A549 (cell line): ENCODE data around the gene UQCR11. TPM values are rescaled to one million over a fixed set of nuclear protein-coding genes. Genes with fewer than 3 reads are reported as not detected.
A peak's percentile ranks its signal among the peaks of the same experiment; 100 is the strongest.

Source experiments
- ATAC-seq, 2 experiments: fragments of 200-7000 bp in 1 of 2; fragments of >200 bp in 1 of 2; cut with Nextera tagmentation in 1 of 2; cut with Tn5 transposase in 1 of 2; 3 replicates each; pipeline versions ENCODE4 v1.8.0 to v1.9.1; 2018 to 2020; ENCODE audit warnings: mild to moderate bottlenecking in 1 of 2, moderate library complexity in 1 of 2
- CTCF ChIA-PET: fragments of 300-600 bp; sonication (Branson Sonifier 250); formaldehyde crosslinking; extraction: SDS; loops from one replicate; lab custom pipeline; 2021; ENCODE audit warnings: antibody characterized with exemption, inconsistent platforms; lab: Yijun Ruan, JAX
- POLR2A ChIA-PET: fragments of 350-600 bp; formaldehyde crosslinking; extraction: SDS; loops from one replicate; lab custom pipeline; 2021; ENCODE audit warnings: antibody characterized with exemption, inconsistent platforms; lab: Yijun Ruan, JAX
- DNase-seq, 2 experiments: peaks; one replicate each; pipeline versions ENCODE4 v3.0.0 to v3.0.0-alpha.2; 2011 to 2016; ENCODE audit warnings: low read depth in 1 of 2, low spot score in 1 of 2
- FAIRE-seq: peaks from 2 replicates; lab custom pipeline; 2011; peaks lifted over from hg19 to GRCh38; lab: Jason Lieb, UNC
- H3K27ac ChIP-seq, 2 experiments: fragments of >200 bp; sonication (Bioruptor Twin); formaldehyde crosslinking; 3 replicates each; pipeline ENCODE4 v1.5.1; 2016 to 2017
- H3K4me1 ChIP-seq: fragments of >200 bp; sonication (Bioruptor Twin); formaldehyde crosslinking; 3 replicates; pipeline ENCODE4 v1.6.1; 2016
- H3K4me2 ChIP-seq: fragments of >200 bp; sonication (Bioruptor Twin); formaldehyde crosslinking; 3 replicates; pipeline ENCODE4 v1.6.1; 2016
- H3K4me3 ChIP-seq: fragments of >200 bp; sonication (Bioruptor Twin); formaldehyde crosslinking; 3 replicates; pipeline ENCODE4 v1.5.1; 2016
- H3K9me3 ChIP-seq: fragments of >200 bp; sonication (Bioruptor Twin); formaldehyde crosslinking; 3 replicates; pipeline ENCODE4 v1.6.1; 2016
- CBX8 ChIP-seq: fragments of 200-600 bp; sonication (generic); IDR thresholded peaks from 2 replicates; pipeline ENCODE4 v1.6.1; 2016
- CEBPB ChIP-seq, 2 experiments: fragments of >200 bp in 1 of 2; sonication (Bioruptor Twin) in 1 of 2; formaldehyde crosslinking in 1 of 2; IDR thresholded peaks; 2 replicates each; pipeline ENCODE4 v1.6.1; 2012 to 2016
- EHF ChIP-seq: fragments of 250-450 bp; sonication (Bioruptor Pico); IDR thresholded peaks from 2 replicates; pipeline ENCODE4 v1.5.0; 2020; ENCODE audit warnings: mild to moderate bottlenecking
- EHMT2 ChIP-seq: fragments of 200-600 bp; sonication (generic); IDR thresholded peaks from 2 replicates; pipeline ENCODE4 v1.6.1; 2016; ENCODE audit warnings: antibody characterized with exemption, low read depth, mild to moderate bottlenecking, moderate library complexity
- ESRRA ChIP-seq: fragments of 150-350 bp; IDR thresholded peaks from 2 replicates; pipeline ENCODE4 v1.6.1; 2014; ENCODE audit warnings: mild to moderate bottlenecking, low read length, borderline replicate concordance
- FOXS1 ChIP-seq: fragments of 250-450 bp; sonication (Bioruptor Pico); IDR thresholded peaks from 2 replicates; pipeline ENCODE4 v1.5.0; 2020; ENCODE audit warnings: mild to moderate bottlenecking, moderate library complexity
- HEYL ChIP-seq: fragments of 250-450 bp; sonication (Bioruptor Pico); IDR thresholded peaks from 2 replicates; pipeline ENCODE4 v1.8.0; 2021; ENCODE audit warnings: mild to moderate bottlenecking, moderate library complexity
- HOXB13 ChIP-seq: fragments of 250-450 bp; sonication (Bioruptor Pico); IDR thresholded peaks from 2 replicates; pipeline ENCODE4 v1.5.0; 2020; ENCODE audit warnings: low read depth, mild to moderate bottlenecking, moderate library complexity
- HOXB5 ChIP-seq: fragments of 250-450 bp; sonication (Bioruptor Pico); IDR thresholded peaks from 2 replicates; pipeline ENCODE4 v1.5.0; 2020; ENCODE audit warnings: mild to moderate bottlenecking, moderate library complexity
- JUNB ChIP-seq: fragments of >200 bp; sonication (Bioruptor Twin); formaldehyde crosslinking; IDR thresholded peaks from 2 replicates; pipeline ENCODE4 v1.6.1; 2016
- KDM5A ChIP-seq: fragments of 200-600 bp; sonication (generic); IDR thresholded peaks from 2 replicates; pipeline ENCODE4 v1.6.1; 2016; ENCODE audit warnings: antibody characterized with exemption, mild to moderate bottlenecking
- PHF8 ChIP-seq: fragments of 200-600 bp; sonication (generic); IDR thresholded peaks from 2 replicates; pipeline ENCODE4 v1.6.1; 2016; ENCODE audit warnings: low read depth, mild to moderate bottlenecking, antibody characterized with exemption, moderate library complexity, borderline replicate concordance
- RAD21 ChIP-seq, 2 experiments: fragments of >200 bp in 1 of 2; sonication (Bioruptor Twin) in 1 of 2; formaldehyde crosslinking in 1 of 2; IDR thresholded peaks in 1 of 2; conservative IDR thresholded peaks in 1 of 2; 2 replicates in 1 of 2; 3 replicates in 1 of 2; pipeline ENCODE4 v1.6.1; 2012 to 2018; ENCODE audit warnings: inconsistent platforms in 1 of 2
- RARB ChIP-seq: fragments of 250-450 bp; sonication (Bioruptor Pico); IDR thresholded peaks from 2 replicates; pipeline ENCODE4 v1.8.0; 2021; ENCODE audit warnings: mild to moderate bottlenecking, moderate library complexity
- SMC3 ChIP-seq: fragments of >200 bp; sonication (Bioruptor Twin); formaldehyde crosslinking; IDR thresholded peaks from 3 replicates; pipeline ENCODE4 v1.6.1; 2018; ENCODE audit warnings: inconsistent platforms
- ZC3H11A ChIP-seq: fragments of 450-650 bp; IDR thresholded peaks from 2 replicates; pipeline ENCODE4 v1.6.1; 2014; ENCODE audit warnings: antibody characterized with exemption, mild to moderate bottlenecking
- WGBS: methylation state at CpG from one replicate; pipeline ENCODE4 v1.1.6; 2017; ENCODE audit errors: missing lambda C conversion rate; 5-methylcytosine and 5-hydroxymethylcytosine counted together
- polyA plus RNA-seq, 4 experiments: library from polyadenylated mRNA; depleted of rRNA in 3 of 4; stranded (reverse); fragments of >200 nt; fragmentation: RNase III in 1 of 4; extraction: RNeasy Plus Mini Kit Qiagen cat#74134 plus additional on column Dnase treatment in 1 of 4; gene quantifications; 2 replicates in 3 of 4; 3 replicates in 1 of 4; pipeline ENCODE4 v1.2.3, GENCODE V29; 2011 to 2017
- TF ChIP-seq, protein P1 (sequence below): IDR thresholded peaks from 2 replicates; pipeline ENCODE4 v1.6.1; 2012
- TF ChIP-seq, protein P2 (sequence below): fragments of 200-600 bp; sonication (generic); IDR thresholded peaks from 2 replicates; pipeline ENCODE4 v1.6.1; 2016; ENCODE audit warnings: antibody characterized with exemption, mild to moderate bottlenecking, moderate library complexity
- TF ChIP-seq, protein P3 (sequence below): fragments of >200 bp; sonication (Bioruptor Twin); formaldehyde crosslinking; IDR thresholded peaks from 3 replicates; pipeline ENCODE4 v1.5.1; 2016
- TF ChIP-seq, protein P4 (sequence below): fragments of 150-350 bp; IDR thresholded peaks from 2 replicates; pipeline ENCODE4 v1.6.1; 2014; ENCODE audit warnings: low read depth, mild to moderate bottlenecking, low read length

The UQCR11 gene
- polyA plus RNA-seq, 2 of the 4 experiments (the other 2 are of a cell fraction): 111 to 152 TPM

DNA sequence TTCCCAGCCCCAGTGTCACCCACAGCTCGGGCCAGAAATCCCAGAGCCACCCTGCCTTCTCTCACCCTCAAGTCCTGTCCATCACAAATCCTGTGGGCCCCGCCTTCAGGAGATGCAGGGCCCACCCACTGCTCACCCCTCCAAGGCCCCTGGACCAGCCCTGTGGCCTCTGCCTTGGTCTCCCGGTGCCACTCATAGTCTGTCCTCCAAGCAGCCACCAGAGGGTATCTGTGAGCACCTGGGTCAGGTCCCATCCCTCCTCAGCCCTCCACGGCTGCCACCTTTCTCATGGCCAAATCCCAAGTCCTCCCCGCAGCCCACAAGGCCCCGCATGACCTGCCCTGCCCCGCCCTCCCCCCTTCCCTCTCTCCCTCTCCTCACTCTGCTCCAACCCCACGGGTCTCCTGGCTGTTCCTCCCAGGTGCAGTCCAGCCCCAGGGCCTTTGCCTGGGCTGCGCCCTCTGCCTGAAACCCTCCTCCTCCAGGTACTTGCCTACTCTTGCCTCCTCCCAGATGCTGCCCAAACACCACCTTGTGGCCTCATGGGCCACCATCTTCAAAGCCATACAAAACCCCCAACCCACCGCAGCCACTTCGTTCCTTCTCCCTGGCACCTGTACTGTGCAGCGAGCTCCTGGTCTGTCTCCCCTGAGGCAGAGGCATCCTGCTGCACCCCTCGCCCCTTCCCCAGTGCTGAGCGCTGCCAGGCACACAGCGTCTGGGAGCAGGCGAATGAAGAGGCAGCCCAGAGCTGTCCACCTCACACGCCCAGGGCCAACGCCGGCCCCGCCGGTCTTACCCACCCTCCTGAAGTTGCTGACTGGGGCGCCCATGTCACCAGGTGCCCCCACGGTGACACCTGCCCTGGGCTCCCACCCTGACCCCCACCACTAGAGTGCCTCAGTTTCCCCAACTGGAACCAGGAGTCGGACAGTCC lies 13.2 kb upstream of the UQCR11 start:
- POLR2A ChIA-PET: no interaction called here
- 70% methylated on average over 11 of the region's 24 CpGs for WGBS
- no peak for FAIRE-seq

DNA sequence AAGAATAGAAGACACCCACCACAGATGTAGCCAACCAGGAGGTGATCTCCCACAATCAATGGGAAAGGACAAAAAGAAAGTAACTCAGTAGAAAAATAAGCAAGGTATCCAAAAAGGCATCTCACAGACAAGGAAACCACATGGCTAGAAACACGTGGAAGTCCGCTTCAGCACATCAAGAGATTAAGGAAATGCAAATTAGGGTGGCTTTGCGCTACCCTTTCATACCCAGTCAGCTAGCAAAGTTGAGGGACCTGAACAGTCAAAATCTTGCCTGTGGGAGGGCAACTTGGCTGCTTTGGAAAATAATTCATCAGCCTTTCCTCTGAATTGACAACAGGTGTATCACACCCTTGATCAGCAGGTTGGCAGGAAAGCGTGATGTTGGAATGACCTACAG lies 11.6 kb upstream of the UQCR11 start:
- POLR2A ChIA-PET: interaction anchor here (0.7 kb wide), 1 partner anchor 24 kb away, joined by 3 read pairs; no protein-coding TSS in a partner anchor
- WGBS: 87% methylated on average over 4 of the region's 4 CpGs
- TF ChIP-seq JUNB (no peak), EHMT2 (no peak), HOXB13 (CRISPR knock-in tag) (no peak), CBX8 (no peak), PHF8 (no peak), RARB (no peak), ZC3H11A (no peak), FOXS1 (CRISPR knock-in tag) (no peak), EHF (CRISPR knock-in tag) (no peak), ESRRA (no peak), HOXB5 (CRISPR knock-in tag) (no peak), SMC3 (no peak), KDM5A (no peak), RAD21 (conservative IDR thresholded peaks at IDR 0.05 in 1 of 2, IDR thresholded peaks at IDR 0.05 in 1 of 2) (no peak), CEBPB (IDR thresholded peaks at IDR 0.05) (no peak), HEYL (no peak)
- TF ChIP-seq, protein P1, sequence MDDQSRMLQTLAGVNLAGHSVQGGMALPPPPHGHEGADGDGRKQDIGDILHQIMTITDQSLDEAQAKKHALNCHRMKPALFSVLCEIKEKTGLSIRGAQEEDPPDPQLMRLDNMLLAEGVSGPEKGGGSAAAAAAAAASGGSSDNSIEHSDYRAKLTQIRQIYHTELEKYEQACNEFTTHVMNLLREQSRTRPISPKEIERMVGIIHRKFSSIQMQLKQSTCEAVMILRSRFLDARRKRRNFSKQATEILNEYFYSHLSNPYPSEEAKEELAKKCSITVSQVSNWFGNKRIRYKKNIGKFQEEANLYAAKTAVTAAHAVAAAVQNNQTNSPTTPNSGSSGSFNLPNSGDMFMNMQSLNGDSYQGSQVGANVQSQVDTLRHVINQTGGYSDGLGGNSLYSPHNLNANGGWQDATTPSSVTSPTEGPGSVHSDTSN: no peak
- TF ChIP-seq, protein P2, sequence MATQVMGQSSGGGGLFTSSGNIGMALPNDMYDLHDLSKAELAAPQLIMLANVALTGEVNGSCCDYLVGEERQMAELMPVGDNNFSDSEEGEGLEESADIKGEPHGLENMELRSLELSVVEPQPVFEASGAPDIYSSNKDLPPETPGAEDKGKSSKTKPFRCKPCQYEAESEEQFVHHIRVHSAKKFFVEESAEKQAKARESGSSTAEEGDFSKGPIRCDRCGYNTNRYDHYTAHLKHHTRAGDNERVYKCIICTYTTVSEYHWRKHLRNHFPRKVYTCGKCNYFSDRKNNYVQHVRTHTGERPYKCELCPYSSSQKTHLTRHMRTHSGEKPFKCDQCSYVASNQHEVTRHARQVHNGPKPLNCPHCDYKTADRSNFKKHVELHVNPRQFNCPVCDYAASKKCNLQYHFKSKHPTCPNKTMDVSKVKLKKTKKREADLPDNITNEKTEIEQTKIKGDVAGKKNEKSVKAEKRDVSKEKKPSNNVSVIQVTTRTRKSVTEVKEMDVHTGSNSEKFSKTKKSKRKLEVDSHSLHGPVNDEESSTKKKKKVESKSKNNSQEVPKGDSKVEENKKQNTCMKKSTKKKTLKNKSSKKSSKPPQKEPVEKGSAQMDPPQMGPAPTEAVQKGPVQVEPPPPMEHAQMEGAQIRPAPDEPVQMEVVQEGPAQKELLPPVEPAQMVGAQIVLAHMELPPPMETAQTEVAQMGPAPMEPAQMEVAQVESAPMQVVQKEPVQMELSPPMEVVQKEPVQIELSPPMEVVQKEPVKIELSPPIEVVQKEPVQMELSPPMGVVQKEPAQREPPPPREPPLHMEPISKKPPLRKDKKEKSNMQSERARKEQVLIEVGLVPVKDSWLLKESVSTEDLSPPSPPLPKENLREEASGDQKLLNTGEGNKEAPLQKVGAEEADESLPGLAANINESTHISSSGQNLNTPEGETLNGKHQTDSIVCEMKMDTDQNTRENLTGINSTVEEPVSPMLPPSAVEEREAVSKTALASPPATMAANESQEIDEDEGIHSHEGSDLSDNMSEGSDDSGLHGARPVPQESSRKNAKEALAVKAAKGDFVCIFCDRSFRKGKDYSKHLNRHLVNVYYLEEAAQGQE: no peak

More for the DNA sequence above, 13.2 kb upstream of the UQCR11 start:
- TF ChIP-seq RAD21 (conservative IDR thresholded peaks at IDR 0.05 in 1 of 2, IDR thresholded peaks at IDR 0.05 in 1 of 2) (peak; percentile 14 to 26; a peak in 2 of 5 replicates), SMC3 (peak; percentile 52)
- TF ChIP-seq, protein P3, sequence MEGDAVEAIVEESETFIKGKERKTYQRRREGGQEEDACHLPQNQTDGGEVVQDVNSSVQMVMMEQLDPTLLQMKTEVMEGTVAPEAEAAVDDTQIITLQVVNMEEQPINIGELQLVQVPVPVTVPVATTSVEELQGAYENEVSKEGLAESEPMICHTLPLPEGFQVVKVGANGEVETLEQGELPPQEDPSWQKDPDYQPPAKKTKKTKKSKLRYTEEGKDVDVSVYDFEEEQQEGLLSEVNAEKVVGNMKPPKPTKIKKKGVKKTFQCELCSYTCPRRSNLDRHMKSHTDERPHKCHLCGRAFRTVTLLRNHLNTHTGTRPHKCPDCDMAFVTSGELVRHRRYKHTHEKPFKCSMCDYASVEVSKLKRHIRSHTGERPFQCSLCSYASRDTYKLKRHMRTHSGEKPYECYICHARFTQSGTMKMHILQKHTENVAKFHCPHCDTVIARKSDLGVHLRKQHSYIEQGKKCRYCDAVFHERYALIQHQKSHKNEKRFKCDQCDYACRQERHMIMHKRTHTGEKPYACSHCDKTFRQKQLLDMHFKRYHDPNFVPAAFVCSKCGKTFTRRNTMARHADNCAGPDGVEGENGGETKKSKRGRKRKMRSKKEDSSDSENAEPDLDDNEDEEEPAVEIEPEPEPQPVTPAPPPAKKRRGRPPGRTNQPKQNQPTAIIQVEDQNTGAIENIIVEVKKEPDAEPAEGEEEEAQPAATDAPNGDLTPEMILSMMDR: peak; percentile 33; the same call in 1 of the 3 replicates
- TF ChIP-seq, protein P4, sequence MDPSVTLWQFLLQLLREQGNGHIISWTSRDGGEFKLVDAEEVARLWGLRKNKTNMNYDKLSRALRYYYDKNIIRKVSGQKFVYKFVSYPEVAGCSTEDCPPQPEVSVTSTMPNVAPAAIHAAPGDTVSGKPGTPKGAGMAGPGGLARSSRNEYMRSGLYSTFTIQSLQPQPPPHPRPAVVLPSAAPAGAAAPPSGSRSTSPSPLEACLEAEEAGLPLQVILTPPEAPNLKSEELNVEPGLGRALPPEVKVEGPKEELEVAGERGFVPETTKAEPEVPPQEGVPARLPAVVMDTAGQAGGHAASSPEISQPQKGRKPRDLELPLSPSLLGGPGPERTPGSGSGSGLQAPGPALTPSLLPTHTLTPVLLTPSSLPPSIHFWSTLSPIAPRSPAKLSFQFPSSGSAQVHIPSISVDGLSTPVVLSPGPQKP: no peak
- Histone ChIP-seq H3K4me1 (no peaks in the 10 kb centered on the region), H3K4me2 (no peak overlapping the region), H3K4me3 (no peak overlapping the region), H3K9me3 (no peaks in the 10 kb centered on the region), H3K27ac (no peak overlapping the region)
- peak; percentile 62 to 72 for DNase-seq
- CTCF ChIA-PET: interaction anchor here (0.7 to 1.7 kb wide), 7 partner anchors 10 to 220 kb away, joined by 3 to 6 read pairs (median 4); no protein-coding TSS in a partner anchor
- ATAC-seq: peak; percentile 87 to 93

More for the DNA sequence above, 11.6 kb upstream of the UQCR11 start:
- DNase-seq (no peak), ATAC-seq (no peak), FAIRE-seq (no peak)
- Histone ChIP-seq H3K4me2 (no peak overlapping the region), H3K4me3 (no peak overlapping the region), H3K4me1 (no peaks in the 10 kb centered on the region), H3K9me3 (no peaks in the 10 kb centered on the region), H3K27ac (no peak overlapping the region)
- CTCF ChIA-PET: interaction anchor here (1.0 to 1.7 kb wide), 5 partner anchors 10 to 179 kb away, joined by 3 to 6 read pairs (median 3); no protein-coding TSS in a partner anchor
